Neural progenitor cell (in vitro differentiated cells): ENCODE measurements around the gene NDUFS6. TPM values are rescaled to one million over a fixed set of nuclear protein-coding genes. Genes with fewer than 3 reads are reported as not detected.

Source experiments
- DNase-seq: peaks from one replicate; pipeline ENCODE4 v3.0.0-alpha.2; 2016; ENCODE audit warnings: low spot score
- H2AFZ ChIP-seq: fragments of 200-600 bp; sonication (generic); replicated peaks from 2 replicates; pipeline ENCODE4 v1.6.1; 2016; ENCODE audit warnings: antibody characterized with exemption
- H3F3A ChIP-seq: fragments of 200-600 bp; sonication (generic); 2 replicates; pipeline ENCODE4 v1.6.1; 2016; ENCODE audit warnings: antibody characterized with exemption, low read depth
- H3K27ac ChIP-seq: fragments of 200-600 bp; sonication (generic); 2 replicates; pipeline ENCODE4 v1.5.1; 2016; ENCODE audit warnings: mild to moderate bottlenecking
- H3K27me3 ChIP-seq: fragments of 200-600 bp; sonication (generic); 2 replicates; pipeline ENCODE4 v1.6.1; 2016; ENCODE audit warnings: mild to moderate bottlenecking, moderate library complexity
- H3K36me3 ChIP-seq: fragments of 200-600 bp; sonication (generic); 2 replicates; pipeline ENCODE4 v1.5.1; 2016
- H3K4me1 ChIP-seq: fragments of 200-600 bp; sonication (generic); 2 replicates; pipeline ENCODE4 v1.6.1; 2016; ENCODE audit warnings: mixed run types
- H3K4me2 ChIP-seq: fragments of 200-600 bp; sonication (generic); 2 replicates; pipeline ENCODE4 v1.6.1; 2016
- H3K4me3 ChIP-seq: fragments of 200-600 bp; sonication (generic); 2 replicates; pipeline ENCODE4 v1.5.1; 2016
- H3K79me2 ChIP-seq: fragments of 200-600 bp; sonication (generic); 2 replicates; pipeline ENCODE4 v1.6.1; 2016; ENCODE audit warnings: low read depth
- H3K9ac ChIP-seq: fragments of 200-600 bp; sonication (generic); 2 replicates; pipeline ENCODE4 v1.6.1; 2016
- H3K9me3 ChIP-seq: fragments of 200-600 bp; sonication (generic); 2 replicates; pipeline ENCODE4 v1.5.1; 2016; ENCODE audit warnings: low read depth
- H4K20me1 ChIP-seq: fragments of 200-600 bp; sonication (generic); 2 replicates; pipeline ENCODE4 v1.6.1; 2016; ENCODE audit warnings: low read depth
- H3K27ac Mint-ChIP-seq: 3 replicates; pipeline ENCODE4 v1.8.0; 2021; ENCODE audit warnings: mixed read lengths
- H3K27me3 Mint-ChIP-seq: 2 replicates; pipeline ENCODE4 v1.8.0; 2022; ENCODE audit warnings: low read depth, mild to moderate bottlenecking, inconsistent platforms, moderate library complexity, mixed read lengths; ENCODE audit not compliant: insufficient read depth
- H3K36me3 Mint-ChIP-seq: 3 replicates; pipeline ENCODE4 v1.8.0; 2021; ENCODE audit warnings: mixed read lengths
- H3K4me1 Mint-ChIP-seq: 3 replicates; pipeline ENCODE4 v1.8.0; 2021; ENCODE audit warnings: mixed read lengths
- H3K4me3 Mint-ChIP-seq: 3 replicates; pipeline ENCODE4 v1.8.0; 2021; ENCODE audit warnings: mild to moderate bottlenecking, moderate library complexity, mixed read lengths
- H3K9me3 Mint-ChIP-seq: 3 replicates; pipeline ENCODE4 v1.8.0; 2020; ENCODE audit warnings: mixed read lengths
- CTCF ChIP-seq: fragments of 200-600 bp; sonication (generic); IDR thresholded peaks from 2 replicates; pipeline ENCODE4 v1.5.1; 2017; ENCODE audit warnings: antibody characterized with exemption, mild to moderate bottlenecking
- EZH2 ChIP-seq: fragments of 200-600 bp; sonication (generic); IDR thresholded peaks from 2 replicates; pipeline ENCODE4 v1.6.1; 2017; ENCODE audit warnings: antibody characterized with exemption, mild to moderate bottlenecking, moderate library complexity
- EZH2phosphoT487 ChIP-seq: fragments of 200-600 bp; sonication (generic); IDR thresholded peaks from 2 replicates; pipeline ENCODE4 v1.6.1; 2017; ENCODE audit warnings: antibody characterized with exemption
- total RNA-seq: library from RNA; depleted of rRNA; stranded (reverse); fragments of >200 nt; gene quantifications from 2 replicates; pipeline ENCODE4 v1.2.3, GENCODE V29; 2015; ENCODE audit warnings: low replicate concordance

Gene NDUFS6
- total RNA-seq, 1 donor from 2014 or later: 54.2 TPM

- no peak overlapping the region for H3K27ac Mint-ChIP-seq
- no peak overlapping the region for H3K4me3 Mint-ChIP-seq
- Histone ChIP-seq H3K27me3 (no peaks in the 10 kb centered on the region), H4K20me1 (no peaks in the 10 kb centered on the region), H3F3A (peaks cover 2% of the 10 kb centered on the region), H3K9ac (no peak overlapping the region), H3K36me3 (no peaks in the 10 kb centered on the region), H3K9me3 (no peaks in the 10 kb centered on the region), H3K79me2 (no peaks in the 10 kb centered on the region), H3K27ac (no peak overlapping the region), H3K4me3 (no peak overlapping the region), H3K4me1 (peaks cover 11% of the 10 kb centered on the region), H3K4me2 (no peak overlapping the region), H2AFZ (no peak overlapping the region)
- peaks cover 13% of the 10 kb centered on the region for H3K9me3 Mint-ChIP-seq
- H3K36me3 Mint-ChIP-seq: peaks cover 5% of the 10 kb centered on the region
- no peak for DNase-seq
- H3K4me1 Mint-ChIP-seq: peaks cover 16% of the 10 kb centered on the region
- H3K27me3 Mint-ChIP-seq: peaks cover 7% of the 10 kb centered on the region
- TF ChIP-seq EZH2phosphoT487 (no peak), EZH2 (no peak), CTCF (no peak)
Measured at GRCh38 chr5:1756481-1756880, 44.7 kb upstream of the NDUFS6 start.

GRCh38 chr5:1757511-1757910 lies 43.7 kb upstream of the NDUFS6 start:
- no peaks in the 10 kb centered on the region for H3K9me3 ChIP-seq

GRCh38 chr5:1758574-1758973 lies 42.6 kb upstream of the NDUFS6 start:
- Mint-ChIP-seq H3K4me1 (peaks cover 23% of the 10 kb centered on the region), H3K27ac (no peak overlapping the region), H3K36me3 (peaks cover 5% of the 10 kb centered on the region), H3K9me3 (peaks cover 13% of the 10 kb centered on the region), H3K27me3 (peaks cover 10% of the 10 kb centered on the region), H3K4me3 (no peak overlapping the region)
- Histone ChIP-seq H3K79me2 (no peaks in the 10 kb centered on the region), H3K27me3 (no peaks in the 10 kb centered on the region), H3K4me2 (no peak overlapping the region), H3K27ac (no peak overlapping the region), H3K36me3 (no peaks in the 10 kb centered on the region), H4K20me1 (no peaks in the 10 kb centered on the region), H3K9ac (no peak overlapping the region), H3F3A (peaks cover 2% of the 10 kb centered on the region), H3K4me1 (peaks cover 11% of the 10 kb centered on the region), H2AFZ (no peak overlapping the region), H3K9me3 (no peaks in the 10 kb centered on the region), H3K4me3 (no peak overlapping the region)
- DNase-seq: no peak
- TF ChIP-seq EZH2 (no peak), CTCF (no peak), EZH2phosphoT487 (no peak)

More at GRCh38 chr5:1757511-1757910, 43.7 kb upstream of the NDUFS6 start:
- Histone ChIP-seq H3K27me3 (no peaks in the 10 kb centered on the region), H3K9ac (no peak overlapping the region), H3K4me1 (peaks cover 11% of the 10 kb centered on the region), H2AFZ (no peak overlapping the region), H3K27ac (no peak overlapping the region), H3K4me3 (no peak overlapping the region), H4K20me1 (no peaks in the 10 kb centered on the region), H3K4me2 (no peak overlapping the region), H3F3A (peaks cover 2% of the 10 kb centered on the region), H3K36me3 (no peaks in the 10 kb centered on the region), H3K79me2 (no peaks in the 10 kb centered on the region)
- no peak overlapping the region for H3K27ac Mint-ChIP-seq
- DNase-seq: no peak
- peaks cover 7% of the 10 kb centered on the region for H3K27me3 Mint-ChIP-seq
- TF ChIP-seq CTCF (no peak), EZH2 (no peak), EZH2phosphoT487 (no peak)
- no peak overlapping the region for H3K4me3 Mint-ChIP-seq
- peaks cover 13% of the 10 kb centered on the region for H3K9me3 Mint-ChIP-seq
- peaks cover 17% of the 10 kb centered on the region for H3K4me1 Mint-ChIP-seq
- H3K36me3 Mint-ChIP-seq: peaks cover 5% of the 10 kb centered on the region
